Transverse colon (tissue), 4 donors: Measurements from ENCODE around the gene RASAL1. TPM values are rescaled to one million over a fixed set of nuclear protein-coding genes. Genes with fewer than 3 reads are reported as not detected.
"Not testable (repeated sequence)": the region's sequence is repeated elsewhere in the genome, so short reads cannot be mapped to it uniquely, and the experiment has no call there.

Source experiments
- DNase-seq: peaks from one replicate; pipeline ENCODE4 v3.0.0-alpha.2; 2019
- H3K27ac ChIP-seq, 4 donors: fragments of 200-600 bp; sonication (generic); 2 replicates each; pipeline ENCODE4 v1.5.1; 2016 to 2018; ENCODE audit warnings: inconsistent platforms in 4 of 4
- H3K27me3 ChIP-seq: fragments of 200-600 bp; sonication (generic); 2 replicates; pipeline ENCODE4 v1.5.1; 2017; ENCODE audit warnings: inconsistent platforms
- H3K36me3 ChIP-seq, 4 donors: fragments of 200-600 bp; sonication (generic); 2 replicates each; pipeline ENCODE4 v1.5.1; 2017 to 2019; ENCODE audit warnings: inconsistent platforms in 4 of 4
- H3K4me1 ChIP-seq, 4 donors: fragments of 200-600 bp; sonication (generic); 2 replicates each; pipeline ENCODE4 v1.5.1; 2017 to 2020; ENCODE audit warnings: inconsistent platforms in 4 of 4
- H3K4me3 ChIP-seq, 4 donors: fragments of 200-600 bp; sonication (generic); 1 replicate in 1 of 4; 2 replicates in 3 of 4; pipeline versions ENCODE4 v1.5.1 to v1.6.1; 2017 to 2019; ENCODE audit warnings: inconsistent platforms in 4 of 4
- H3K9me3 ChIP-seq, 2 donors: fragments of 200-600 bp; sonication (generic); 2 replicates each; pipeline ENCODE4 v1.5.1; 2017 to 2019; ENCODE audit warnings: inconsistent platforms in 2 of 2
- EP300 ChIP-seq: sonication (generic); formaldehyde crosslinking; IDR thresholded peaks from one replicate; pipeline ENCODE4 v1.6.1; 2017; ENCODE audit warnings: antibody characterized with exemption, low read depth
- POLR2A ChIP-seq: fragments of 450-650 bp; IDR thresholded peaks from one replicate; pipeline ENCODE4 v1.6.1; 2016; ENCODE audit warnings: antibody characterized with exemption, mild to moderate bottlenecking, moderate library complexity
- POLR2AphosphoS5 ChIP-seq, 3 donors: sonication (generic); formaldehyde crosslinking; IDR thresholded peaks; one replicate each; pipeline ENCODE4 v1.6.1; 2016; ENCODE audit warnings: antibody characterized with exemption in 3 of 3
- WGBS, 2 donors: methylation state at CpG; one replicate each; pipeline ENCODE4 v1.1.5; 2018; ENCODE audit warnings: low coverage in 1 of 2; 5-methylcytosine and 5-hydroxymethylcytosine counted together
- in situ Hi-C, 4 donors: fragments of 200-750 bp; cut with MboI; loops; one replicate each; pipeline versions ENCODE4 v1.15.0 to v1.15.1; 2017; ENCODE audit warnings: low sequenced_read_pairs in 3 of 4, low pct_ligation_motif_present in 1 of 4, low pct_unique_long_range_greater_than_20kb in 1 of 4
- intact Hi-C: fragments of 100-400 bp; cut with DNase I; formaldehyde crosslinking; loops from one replicate; pipeline ENCODE4 v1.15.1; 2023; ENCODE audit warnings: low total_unique reads
- total RNA-seq, 4 donors: library from RNA; depleted of rRNA; stranded (reverse); fragments of >200 nt; gene quantifications; one replicate each; pipeline ENCODE4 v1.1.0, GENCODE V29; 2016
- TF ChIP-seq, protein P1 (sequence below), 5 experiments: fragments of 200-600 bp in 3 of 5; fragments of 450-650 bp in 2 of 5; sonication (generic) in 3 of 5; IDR thresholded peaks; 1 replicate in 2 of 5; 2 replicates in 3 of 5; pipeline ENCODE4 v1.5.1; 2016 to 2017; ENCODE audit warnings: antibody characterized with exemption in 5 of 5, inconsistent platforms in 3 of 5, mild to moderate bottlenecking in 2 of 5, moderate library complexity in 1 of 5

RASAL1 gene
- total RNA-seq, 4 donors from 2014 or later: 1.9 to 38.2 (median 4.9) TPM

DNA sequence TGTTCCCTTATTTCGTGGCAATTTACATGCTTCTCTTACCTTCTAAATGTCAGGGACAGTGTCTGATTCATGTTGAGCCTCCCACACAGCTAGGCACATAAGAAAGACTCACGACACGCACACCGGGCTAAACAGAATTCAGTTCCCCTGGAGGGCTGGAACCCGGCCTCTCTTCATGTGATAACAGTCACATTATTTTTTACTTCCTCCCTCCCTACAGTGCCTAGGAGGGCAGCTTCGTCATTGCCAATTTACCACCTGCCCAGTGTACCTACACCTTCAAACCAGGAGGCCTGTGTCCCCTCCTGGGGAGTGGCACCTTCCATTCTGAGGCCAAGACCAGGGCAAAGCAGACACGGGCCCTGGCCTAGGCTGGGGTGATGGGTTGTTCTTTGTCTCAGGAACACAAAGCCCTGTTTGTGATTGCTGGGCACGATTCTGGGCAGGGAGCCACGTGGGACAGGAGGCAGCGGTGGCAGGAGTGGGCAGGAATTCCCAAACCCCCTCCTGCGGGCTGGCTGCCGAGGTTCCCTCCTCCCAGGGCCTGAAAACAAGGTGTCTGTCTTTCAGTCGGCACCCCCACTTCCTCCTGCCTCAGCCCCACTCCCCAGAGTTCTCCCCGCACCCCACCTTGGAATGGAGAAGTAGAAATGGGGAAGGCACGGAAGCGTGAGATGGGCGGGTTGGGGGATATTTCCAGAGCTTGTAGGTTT, 6.8 kb upstream of the RASAL1 start:
- no peaks in the 10 kb centered on the region for H3K27me3 ChIP-seq
- intact Hi-C loops: no loop called here
- peak; percentile 77 for DNase-seq

DNA sequence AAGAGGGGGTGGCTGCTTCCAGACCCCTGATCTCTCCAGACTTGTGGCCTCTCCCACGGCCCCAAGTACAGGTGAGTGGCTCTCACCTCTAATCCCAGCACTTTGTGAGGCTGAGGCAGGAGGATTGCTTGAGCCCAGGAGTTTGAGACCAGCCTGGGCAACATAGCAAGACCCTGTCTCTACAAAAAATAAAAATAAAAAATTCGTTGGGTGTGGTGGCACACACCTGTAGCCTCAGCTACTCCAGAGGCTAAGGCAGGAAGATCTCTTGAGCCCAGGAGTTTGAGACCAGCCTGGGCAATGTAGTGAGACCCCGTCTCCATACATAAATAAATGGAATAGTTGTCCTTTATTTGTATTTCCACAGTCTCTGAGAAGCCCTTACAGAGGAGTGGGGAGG, 6.2 kb upstream of the RASAL1 start:
- H3K36me3 ChIP-seq, intact Hi-C loops, H3K4me3 ChIP-seq, H3K9me3 ChIP-seq, in situ Hi-C loops, H3K27me3 ChIP-seq, DNase-seq: not testable (repeated sequence)
- H3K4me1 ChIP-seq: peaks cover 0 to 19% (median 18%) of the 10 kb centered on the region in 4 donors
- WGBS, 2 donors: 0 to 60% methylated on average over 1 to 3 of the region's 3 CpGs
- H3K27ac ChIP-seq: peak overlapping the region; percentile 53 to 66 (median 60)

More for the DNA sequence above, 6.8 kb upstream of the RASAL1 start:
- Histone ChIP-seq H3K4me3 (no peak overlapping the region), H3K4me1 (peaks cover 0 to 18% (median 15%) of the 10 kb centered on the region in 4 donors), H3K27ac (peak overlapping the region; percentile 53 to 66 (median 60)), H3K36me3 (no peaks in the 10 kb centered on the region), H3K9me3 (no peaks in the 10 kb centered on the region)
- in situ Hi-C loops: no loop called here
- TF ChIP-seq POLR2A (no peak), POLR2AphosphoS5 (IDR thresholded peaks at IDR 0.05) (no peak), EP300 (no peak)
- TF ChIP-seq, protein P1, sequence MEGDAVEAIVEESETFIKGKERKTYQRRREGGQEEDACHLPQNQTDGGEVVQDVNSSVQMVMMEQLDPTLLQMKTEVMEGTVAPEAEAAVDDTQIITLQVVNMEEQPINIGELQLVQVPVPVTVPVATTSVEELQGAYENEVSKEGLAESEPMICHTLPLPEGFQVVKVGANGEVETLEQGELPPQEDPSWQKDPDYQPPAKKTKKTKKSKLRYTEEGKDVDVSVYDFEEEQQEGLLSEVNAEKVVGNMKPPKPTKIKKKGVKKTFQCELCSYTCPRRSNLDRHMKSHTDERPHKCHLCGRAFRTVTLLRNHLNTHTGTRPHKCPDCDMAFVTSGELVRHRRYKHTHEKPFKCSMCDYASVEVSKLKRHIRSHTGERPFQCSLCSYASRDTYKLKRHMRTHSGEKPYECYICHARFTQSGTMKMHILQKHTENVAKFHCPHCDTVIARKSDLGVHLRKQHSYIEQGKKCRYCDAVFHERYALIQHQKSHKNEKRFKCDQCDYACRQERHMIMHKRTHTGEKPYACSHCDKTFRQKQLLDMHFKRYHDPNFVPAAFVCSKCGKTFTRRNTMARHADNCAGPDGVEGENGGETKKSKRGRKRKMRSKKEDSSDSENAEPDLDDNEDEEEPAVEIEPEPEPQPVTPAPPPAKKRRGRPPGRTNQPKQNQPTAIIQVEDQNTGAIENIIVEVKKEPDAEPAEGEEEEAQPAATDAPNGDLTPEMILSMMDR (IDR thresholded peaks at IDR 0.05): no peak
- WGBS, 2 donors: 38 to 40% methylated on average over 7 to 17 of the region's 17 CpGs

DNA sequence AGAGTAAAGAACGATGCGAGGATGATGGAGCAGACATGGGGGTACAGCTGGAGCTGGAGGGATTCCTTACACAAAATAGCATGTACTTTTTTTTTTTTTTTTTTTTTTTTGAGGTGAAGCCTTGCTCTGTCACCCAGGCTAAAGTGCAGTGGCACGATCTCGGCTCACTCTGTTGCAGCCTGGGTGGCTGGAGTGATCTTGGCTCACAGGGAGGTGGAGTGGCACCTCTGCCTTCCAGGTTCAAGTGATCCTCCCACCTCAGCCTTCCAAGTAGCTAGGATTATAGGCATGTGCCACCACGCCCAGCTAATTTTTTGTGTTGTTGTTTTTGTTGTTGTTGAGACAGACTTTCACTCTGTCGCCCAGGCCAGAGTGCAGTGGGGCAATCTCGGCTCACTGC, 5.1 kb upstream of the RASAL1 start:
- WGBS, 2 donors: 69 to 71% methylated on average over 5 to 7 of the region's 7 CpGs
- no peak for DNase-seq
- H3K36me3 ChIP-seq: no peaks in the 10 kb centered on the region
- TF ChIP-seq, protein P1 (IDR thresholded peaks at IDR 0.05): no peak
- TF ChIP-seq EP300 (no peak), POLR2A (no peak), POLR2AphosphoS5 (IDR thresholded peaks at IDR 0.05) (no peak)
- H3K27me3 ChIP-seq: peaks cover 5% of the 10 kb centered on the region
- H3K4me3 ChIP-seq: no peak overlapping the region
- peaks cover 0 to 29% (median 26%) of the 10 kb centered on the region in 4 donors for H3K4me1 ChIP-seq
- in situ Hi-C loops (no loop called here), intact Hi-C loops (no loop called here)
- no peak overlapping the region for H3K27ac ChIP-seq
- no peaks in the 10 kb centered on the region for H3K9me3 ChIP-seq

DNA sequence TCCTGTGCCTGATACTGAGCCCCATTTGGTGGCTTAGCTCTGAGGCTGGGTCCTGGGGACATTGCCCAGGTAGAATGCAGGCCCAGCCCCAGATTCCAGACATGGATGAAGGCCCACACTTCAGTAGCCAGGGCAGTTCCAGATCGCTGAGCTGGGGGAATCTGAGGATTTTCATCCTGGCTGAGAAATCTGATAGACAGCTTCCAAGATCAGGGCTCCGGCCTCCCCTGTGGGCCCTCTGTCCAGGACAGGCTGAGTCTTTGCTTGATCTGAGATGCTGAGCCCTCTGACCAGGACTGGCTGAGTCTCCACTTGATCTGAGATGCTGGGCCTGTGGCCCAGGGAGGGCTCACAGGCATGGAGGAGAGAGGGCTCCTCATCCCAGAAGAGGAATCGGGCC, 3.3 kb upstream of the RASAL1 start:
- in situ Hi-C loops: no loop called here
- no peaks in the 10 kb centered on the region for H3K9me3 ChIP-seq
- 75% methylated on average over 3 of the region's 3 CpGs; no CpG with 5 or more reads in 1 of the 2 donors for WGBS, 2 donors
- H3K4me3 ChIP-seq: no peak overlapping the region
- intact Hi-C loops: no loop called here
- peaks cover 0 to 35% (median 28%) of the 10 kb centered on the region in 4 donors for H3K4me1 ChIP-seq
- no peaks in the 10 kb centered on the region for H3K36me3 ChIP-seq
- DNase-seq: no peak
- H3K27me3 ChIP-seq: peaks cover 12% of the 10 kb centered on the region
- no peak overlapping the region for H3K27ac ChIP-seq
- TF ChIP-seq EP300 (no peak), POLR2A (no peak), POLR2AphosphoS5 (IDR thresholded peaks at IDR 0.05) (no peak)
- TF ChIP-seq, protein P1 (IDR thresholded peaks at IDR 0.05): no peak
